Glutamatergic neuron (in vitro differentiated cells): ENCODE data around the gene ASCL2. TPM values are rescaled to one million over a fixed set of nuclear protein-coding genes. Genes with fewer than 3 reads are reported as not detected.

Experiments
- DNase-seq: peaks from one replicate; pipeline ENCODE4 v3.0.0; 2022
- H3K27ac Mint-ChIP-seq: one replicate; pipeline ENCODE4 v1.8.0; 2020; ENCODE audit warnings: mild to moderate bottlenecking, mixed read lengths, inconsistent platforms; ENCODE audit not compliant: unreplicated experiment
- H3K27me3 Mint-ChIP-seq: one replicate; pipeline ENCODE4 v1.8.0; 2020; ENCODE audit warnings: mild to moderate bottlenecking, moderate library complexity, mixed read lengths, inconsistent platforms; ENCODE audit not compliant: unreplicated experiment
- H3K36me3 Mint-ChIP-seq: one replicate; pipeline ENCODE4 v1.8.0; 2020; ENCODE audit warnings: mild to moderate bottlenecking, mixed read lengths, inconsistent platforms; ENCODE audit not compliant: unreplicated experiment
- H3K4me1 Mint-ChIP-seq: one replicate; pipeline ENCODE4 v1.8.0; 2020; ENCODE audit warnings: mild to moderate bottlenecking, low read depth, mixed read lengths, inconsistent platforms; ENCODE audit not compliant: unreplicated experiment
- H3K4me3 Mint-ChIP-seq: one replicate; pipeline ENCODE4 v1.8.0; 2020; ENCODE audit warnings: mild to moderate bottlenecking, mixed read lengths, inconsistent platforms; ENCODE audit not compliant: unreplicated experiment
- H3K9me3 Mint-ChIP-seq: one replicate; pipeline ENCODE4 v1.8.0; 2020; ENCODE audit warnings: mild to moderate bottlenecking, moderate library complexity, mixed read lengths, inconsistent platforms; ENCODE audit not compliant: unreplicated experiment
- CTCF ChIP-seq: fragments of 200-600 bp; sonication (generic); IDR thresholded peaks from one replicate; pipeline ENCODE4 v1.5.0; 2021; ENCODE audit not compliant: partially characterized antibody, unreplicated experiment
- total RNA-seq: library from RNA; stranded (reverse); fragmentation: NEBNext Ultra II Directional; extraction: Animal tissue kit (Norgen Biotek cat#: 25700); gene quantifications from one replicate; pipeline ENCODE4 v1.2.1, GENCODE V29; 2021; ENCODE audit not compliant: unreplicated experiment

The ASCL2 gene
- total RNA-seq, 1 donor from 2014 or later, result not detected

DNA sequence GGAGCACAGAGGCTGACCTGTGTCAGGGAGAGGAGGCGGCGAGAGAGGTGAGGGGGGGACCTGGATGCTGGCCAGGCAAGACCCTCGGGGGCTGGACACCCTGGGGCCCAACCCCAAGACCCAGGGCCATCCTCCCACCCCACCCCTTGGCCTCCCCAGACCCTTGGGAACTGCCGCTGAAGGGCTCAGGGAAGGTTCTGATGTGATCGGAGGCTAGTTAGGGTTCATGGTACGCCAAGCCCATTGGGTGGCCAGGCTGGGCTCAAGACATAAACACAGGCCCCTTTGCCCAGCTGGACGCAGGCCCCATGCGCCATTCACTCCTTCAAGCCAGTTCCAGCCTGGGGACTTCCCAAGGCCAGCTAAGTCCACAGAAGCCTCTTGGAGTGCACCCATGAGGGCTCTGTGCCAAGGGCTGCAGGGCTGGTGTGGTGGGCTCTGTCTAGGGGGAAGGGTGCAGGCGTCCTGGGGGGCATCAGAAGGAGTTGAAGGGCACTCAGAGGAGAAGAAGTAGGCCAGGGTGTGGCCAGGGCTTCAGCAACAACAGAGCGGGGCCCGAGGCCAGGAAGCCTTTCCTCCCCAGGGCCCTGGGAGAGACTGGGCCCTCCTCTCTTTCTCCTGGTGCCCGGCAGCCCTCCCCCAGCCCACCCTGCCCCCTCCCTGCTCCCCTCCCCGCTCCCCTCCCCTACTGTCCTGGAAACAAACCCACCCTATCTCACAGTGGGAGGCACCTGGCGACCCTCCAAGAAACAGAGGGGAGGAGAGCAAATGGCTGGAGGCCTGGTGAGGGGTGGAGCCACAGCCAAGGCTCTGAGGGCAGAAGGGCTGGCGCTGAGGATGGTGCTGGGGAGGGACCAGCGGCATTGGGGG is 44.4 kb upstream of the ASCL2 start:
- Mint-ChIP-seq H3K36me3 (no peaks in the 10 kb centered on the region), H3K9me3 (peaks cover 3% of the 10 kb centered on the region), H3K4me1 (no peaks in the 10 kb centered on the region), H3K27me3 (peaks cover 4% of the 10 kb centered on the region), H3K27ac (no peak overlapping the region), H3K4me3 (no peak overlapping the region)
- DNase-seq, result no peak
- TF ChIP-seq CTCF, result no peak

DNA sequence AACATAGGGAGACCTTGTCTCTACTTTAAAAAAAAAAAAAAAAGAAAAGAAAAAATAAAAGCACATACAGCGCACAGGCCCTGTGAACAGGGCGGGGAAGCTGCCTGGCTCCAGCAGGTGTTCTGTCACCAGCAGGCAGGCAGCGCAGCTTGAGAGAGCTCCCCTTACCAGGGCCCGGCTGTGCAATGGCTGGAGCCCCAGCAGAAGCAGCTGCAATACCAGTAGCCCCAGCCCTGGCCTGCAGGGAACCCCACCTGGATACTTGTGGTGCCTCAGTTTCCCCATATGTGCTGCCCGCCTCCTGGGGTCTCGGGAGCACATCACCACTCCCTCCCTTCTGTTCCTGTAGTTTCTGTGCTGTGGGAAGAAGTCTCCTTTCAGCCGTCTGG is 43.7 kb upstream of the ASCL2 start:
- no peak for DNase-seq
- Mint-ChIP-seq H3K36me3 (no peaks in the 10 kb centered on the region), H3K4me1 (no peaks in the 10 kb centered on the region), H3K27ac (no peak overlapping the region), H3K27me3 (peaks cover 4% of the 10 kb centered on the region), H3K4me3 (no peak overlapping the region), H3K9me3 (peaks cover 3% of the 10 kb centered on the region)
- no peak for TF ChIP-seq CTCF

- Mint-ChIP-seq H3K4me1 (no peaks in the 10 kb centered on the region), H3K27me3 (peaks cover 4% of the 10 kb centered on the region), H3K4me3 (no peak overlapping the region), H3K9me3 (peaks cover 3% of the 10 kb centered on the region), H3K27ac (no peak overlapping the region), H3K36me3 (no peaks in the 10 kb centered on the region)
- no peak for DNase-seq
- no peak for TF ChIP-seq CTCF
These were observed 42.9 kb upstream of the ASCL2 start for GRCh38 chr11:2313051-2313951.

DNA sequence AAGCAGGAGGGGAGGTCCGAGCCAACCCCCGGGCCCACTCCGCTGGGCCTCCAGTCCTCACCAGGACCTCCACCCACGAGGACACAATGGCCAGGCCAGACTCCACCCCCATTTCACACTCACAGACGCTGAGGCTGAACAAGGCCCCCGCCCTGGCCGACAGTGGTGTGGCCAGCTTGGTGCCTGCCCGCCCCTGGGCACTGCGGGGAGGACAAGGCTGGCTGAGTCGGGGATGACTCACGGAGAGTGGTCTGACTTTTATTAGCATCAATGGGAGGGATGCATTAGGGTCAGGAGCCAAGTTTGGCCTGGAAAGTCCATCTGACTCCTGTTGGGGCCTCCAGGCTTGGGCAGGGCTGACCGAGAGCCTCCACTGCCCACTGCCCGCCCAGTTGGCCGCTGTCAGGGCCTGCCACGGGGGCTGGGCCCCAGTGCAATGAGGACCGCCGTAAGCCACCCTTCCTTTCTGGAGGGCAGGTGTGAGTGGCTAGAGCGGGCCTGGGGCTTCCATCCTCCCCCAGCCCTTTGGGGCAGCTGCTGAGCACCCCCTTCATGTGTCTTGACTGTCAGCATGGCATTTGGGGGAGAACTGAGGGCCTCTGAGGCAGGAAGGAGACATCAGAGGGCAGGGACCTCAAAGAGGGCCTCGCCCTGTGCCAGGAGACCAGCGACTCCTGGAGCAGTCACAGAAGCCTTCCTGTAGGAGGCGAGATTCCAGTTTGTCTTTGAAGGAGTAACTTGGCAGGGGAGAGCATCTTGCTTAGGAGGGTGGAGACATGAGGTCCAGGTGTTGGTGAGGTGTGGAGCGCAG is 42.0 kb upstream of the ASCL2 start:
- DNase-seq, result no peak
- Mint-ChIP-seq H3K4me1 (no peaks in the 10 kb centered on the region), H3K4me3 (no peak overlapping the region), H3K36me3 (no peaks in the 10 kb centered on the region), H3K27me3 (peaks cover 5% of the 10 kb centered on the region), H3K27ac (no peak overlapping the region), H3K9me3 (no peaks in the 10 kb centered on the region)
- TF ChIP-seq CTCF, result no peak
